Neural crest cell (in vitro differentiated cells): ENCODE results near the gene GLRX5. TPM values are rescaled to one million over a fixed set of nuclear protein-coding genes. Genes with fewer than 3 reads are reported as not detected.

Source experiments
- DNase-seq: peaks from one replicate; pipeline ENCODE4 v3.0.0; 2021; ENCODE audit warnings: low read depth, mixed read lengths, low spot score
- H3K27ac Mint-ChIP-seq: one replicate; pipeline ENCODE4 v1.8.0; 2021; ENCODE audit warnings: mild to moderate bottlenecking, mixed read lengths; ENCODE audit not compliant: unreplicated experiment
- H3K27me3 Mint-ChIP-seq: 2 replicates; pipeline ENCODE4 v1.8.0; 2021; ENCODE audit warnings: low read depth, mild to moderate bottlenecking, mixed read lengths
- H3K36me3 Mint-ChIP-seq: 2 replicates; pipeline ENCODE4 v1.8.0; 2021; ENCODE audit warnings: low read depth, mild to moderate bottlenecking, mixed read lengths
- H3K4me1 Mint-ChIP-seq: 2 replicates; pipeline ENCODE4 v1.8.0; 2021; ENCODE audit warnings: mixed read lengths
- H3K4me3 Mint-ChIP-seq: one replicate; pipeline ENCODE4 v1.8.0; 2021; ENCODE audit warnings: mild to moderate bottlenecking, mixed read lengths
- H3K9me3 Mint-ChIP-seq: 2 replicates; pipeline ENCODE4 v1.8.0; 2021; ENCODE audit warnings: mixed read lengths
- long read RNA-seq: library from polyadenylated mRNA; unstranded; transcript quantifications from one replicate; pipeline ENCODE4 v2.0.0, GENCODE V29; 2020
- total RNA-seq: library from RNA; stranded (reverse); gene quantifications from 2 replicates; pipeline ENCODE4 v1.2.1, GENCODE V29; 2021
- TF ChIP-seq, protein P1 (sequence below): fragments of 200-600 bp; sonication (generic); conservative IDR thresholded peaks from 2 replicates; pipeline ENCODE4 v1.5.0; 2021; ENCODE audit warnings: antibody characterized with exemption, mild to moderate bottlenecking

GLRX5 gene
- total RNA-seq, result 62.8 and 69.3 TPM in 2 replicates
- long read RNA-seq, partial matches to known transcripts, result 0 of 6 reads
- long read RNA-seq, other reads (novel, unspliced or antisense), result 3 of 6 reads

DNA sequence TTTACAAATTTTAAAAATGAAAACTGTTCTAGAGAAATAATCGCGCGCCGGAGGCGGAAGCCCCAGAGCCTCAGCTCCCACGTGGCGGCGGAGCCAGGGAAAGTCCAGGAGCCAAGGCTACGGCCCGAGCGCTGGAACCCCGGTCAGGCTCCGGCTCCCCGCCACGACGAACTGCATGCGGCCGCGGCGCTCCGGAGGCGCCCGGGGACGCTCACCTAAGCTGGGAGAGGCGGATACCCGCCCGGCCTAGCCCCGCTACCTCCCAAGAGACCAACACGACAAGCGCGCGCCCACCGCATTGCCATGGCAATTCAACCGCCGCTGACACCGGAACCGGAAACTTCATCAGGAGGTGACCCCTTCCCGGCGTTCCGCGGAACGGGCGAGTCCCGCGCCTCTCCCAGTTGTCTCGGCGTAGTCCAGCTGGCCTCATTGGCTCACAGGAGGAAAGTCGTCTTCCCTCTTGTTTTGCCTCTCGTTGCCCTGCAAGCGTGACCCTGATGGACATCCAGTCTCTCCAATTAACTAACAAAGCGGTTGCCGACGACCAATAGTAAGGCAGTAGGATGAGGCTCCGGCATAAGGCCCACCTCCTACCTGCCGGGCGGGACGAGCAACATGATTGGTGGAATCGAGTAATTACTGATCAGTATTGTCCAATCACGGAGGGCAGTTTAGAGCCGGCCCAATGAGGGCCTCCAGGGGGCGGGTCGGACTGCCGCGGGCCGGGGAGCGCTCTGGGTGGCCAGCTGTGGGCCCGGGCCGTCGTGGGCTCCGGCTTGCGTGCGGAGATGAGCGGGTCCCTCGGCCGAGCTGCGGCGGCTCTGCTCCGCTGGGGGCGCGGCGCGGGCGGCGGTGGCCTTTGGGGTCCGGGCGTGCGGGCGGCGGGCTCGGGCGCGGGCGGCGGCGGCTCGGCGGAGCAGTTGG is at the start of gene GLRX5:
Gene GLRX5, plus strand, starts transcription at position 752 of the 927 bp plus-strand sequence. Its CDS starts 40 bp downstream, at position 792.
- Mint-ChIP-seq H3K9me3 (no peaks in the 10 kb centered on the region), H3K4me1 (peaks cover 64% of the 10 kb centered on the region), H3K27ac (peak within 1 kb of the TSS; percentile 93), H3K4me3 (peak within 1 kb of the TSS; percentile 98), H3K27me3 (no peaks in the 10 kb centered on the region), H3K36me3 (no peaks in the 10 kb centered on the region)
- peak; percentile 94 for DNase-seq
- TF ChIP-seq, protein P1, sequence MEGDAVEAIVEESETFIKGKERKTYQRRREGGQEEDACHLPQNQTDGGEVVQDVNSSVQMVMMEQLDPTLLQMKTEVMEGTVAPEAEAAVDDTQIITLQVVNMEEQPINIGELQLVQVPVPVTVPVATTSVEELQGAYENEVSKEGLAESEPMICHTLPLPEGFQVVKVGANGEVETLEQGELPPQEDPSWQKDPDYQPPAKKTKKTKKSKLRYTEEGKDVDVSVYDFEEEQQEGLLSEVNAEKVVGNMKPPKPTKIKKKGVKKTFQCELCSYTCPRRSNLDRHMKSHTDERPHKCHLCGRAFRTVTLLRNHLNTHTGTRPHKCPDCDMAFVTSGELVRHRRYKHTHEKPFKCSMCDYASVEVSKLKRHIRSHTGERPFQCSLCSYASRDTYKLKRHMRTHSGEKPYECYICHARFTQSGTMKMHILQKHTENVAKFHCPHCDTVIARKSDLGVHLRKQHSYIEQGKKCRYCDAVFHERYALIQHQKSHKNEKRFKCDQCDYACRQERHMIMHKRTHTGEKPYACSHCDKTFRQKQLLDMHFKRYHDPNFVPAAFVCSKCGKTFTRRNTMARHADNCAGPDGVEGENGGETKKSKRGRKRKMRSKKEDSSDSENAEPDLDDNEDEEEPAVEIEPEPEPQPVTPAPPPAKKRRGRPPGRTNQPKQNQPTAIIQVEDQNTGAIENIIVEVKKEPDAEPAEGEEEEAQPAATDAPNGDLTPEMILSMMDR, result no peak

DNA sequence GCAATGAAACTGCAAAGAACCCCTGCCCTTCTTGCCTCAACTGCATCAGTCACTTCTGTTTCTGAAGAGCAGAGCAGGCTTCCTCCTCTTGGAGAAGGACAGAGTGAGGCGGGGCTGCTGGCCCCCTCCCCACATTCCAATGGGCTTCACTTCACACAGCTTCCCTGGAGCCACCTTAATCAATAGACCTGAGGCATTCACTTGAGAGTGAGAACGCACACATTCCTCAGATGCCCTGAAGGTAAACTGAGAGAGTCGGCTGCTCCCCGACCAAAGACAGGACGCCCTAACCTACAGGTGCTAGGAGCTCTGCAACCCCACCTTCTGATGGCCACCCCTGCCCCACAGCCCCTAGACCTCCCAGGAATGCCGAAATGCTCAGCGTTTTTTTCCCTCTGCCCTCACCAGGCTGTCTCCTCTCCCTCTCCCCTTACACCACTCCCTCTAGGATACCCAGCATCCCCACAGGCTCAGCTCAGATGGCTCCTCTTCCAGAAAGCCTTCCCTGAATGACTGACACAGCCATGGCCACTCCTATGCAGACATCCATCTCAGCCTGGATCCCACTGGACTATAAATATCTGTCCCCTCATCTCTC is 49.5 kb upstream of the GLRX5 start:
- Mint-ChIP-seq H3K27ac (no peak overlapping the region), H3K27me3 (peaks cover 12% of the 10 kb centered on the region), H3K4me3 (no peak overlapping the region), H3K4me1 (peaks cover 7% of the 10 kb centered on the region), H3K9me3 (no peaks in the 10 kb centered on the region), H3K36me3 (no peaks in the 10 kb centered on the region)
- no peak for DNase-seq
- TF ChIP-seq, protein P1, result no peak

DNA sequence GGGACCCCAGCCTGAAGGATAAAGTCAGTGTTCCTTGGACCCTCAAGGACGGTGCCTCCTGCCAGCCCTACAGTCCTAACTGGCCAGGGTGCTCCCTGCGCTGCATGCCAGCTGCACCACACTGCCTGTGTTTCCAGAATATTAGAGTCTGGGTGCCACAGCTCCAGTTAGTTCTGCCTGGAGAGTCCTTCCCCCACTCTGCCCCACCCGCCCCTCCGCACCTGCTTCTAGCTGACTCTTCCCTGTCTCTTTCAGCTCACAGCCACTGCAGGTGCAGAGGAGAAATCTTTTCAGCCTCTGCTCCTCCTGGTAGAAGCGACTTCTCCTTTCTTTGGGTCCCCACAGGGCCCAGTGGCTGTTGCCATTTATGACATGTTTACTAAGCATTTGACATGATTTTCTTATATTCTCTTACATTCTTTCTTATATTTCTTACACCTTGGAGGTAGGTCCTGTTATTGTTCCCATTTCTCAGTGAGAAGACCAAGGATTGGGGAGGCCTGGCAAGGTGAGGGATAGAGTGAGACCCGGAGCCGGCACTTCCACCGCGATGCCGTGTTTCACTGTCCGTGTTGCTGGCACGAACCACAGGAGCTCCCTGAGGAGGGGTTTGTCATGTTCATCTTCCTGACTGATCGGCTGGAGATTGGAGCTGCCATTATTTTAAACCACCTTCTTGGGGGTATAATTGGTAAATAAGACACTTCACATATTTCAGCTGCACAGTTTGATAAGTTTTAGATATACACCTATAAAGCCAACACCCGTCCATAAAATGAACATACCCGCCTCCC is 47.8 kb upstream of the GLRX5 start:
- Mint-ChIP-seq H3K27ac (no peak overlapping the region), H3K27me3 (peaks cover 12% of the 10 kb centered on the region), H3K4me1 (peaks cover 4% of the 10 kb centered on the region)

GRCh38 chr14:95487669-95488084 is 47.2 kb upstream of the GLRX5 start:
- Mint-ChIP-seq H3K36me3 (no peaks in the 10 kb centered on the region), H3K27ac (no peak overlapping the region), H3K4me1 (peaks cover 4% of the 10 kb centered on the region), H3K4me3 (no peak overlapping the region), H3K27me3 (peaks cover 12% of the 10 kb centered on the region), H3K9me3 (peaks cover 10% of the 10 kb centered on the region)
- TF ChIP-seq, protein P1, result no peak
- no peak for DNase-seq

More for the DNA sequence above, 47.8 kb upstream of the GLRX5 start:
- Mint-ChIP-seq H3K4me3 (no peak overlapping the region), H3K9me3 (peaks cover 7% of the 10 kb centered on the region), H3K36me3 (no peaks in the 10 kb centered on the region)
- no peak for DNase-seq
- TF ChIP-seq, protein P1, result no peak
